ENCODE results near the gene PCDHGA7.
A peak's percentile ranks its signal among the peaks of the same experiment; 100 is the strongest.
"Not testable (repeated sequence)": the region's sequence is repeated elsewhere in the genome, so short reads cannot be mapped to it uniquely, and the experiment has no call there.

PCDHGA7 gene

DNA sequence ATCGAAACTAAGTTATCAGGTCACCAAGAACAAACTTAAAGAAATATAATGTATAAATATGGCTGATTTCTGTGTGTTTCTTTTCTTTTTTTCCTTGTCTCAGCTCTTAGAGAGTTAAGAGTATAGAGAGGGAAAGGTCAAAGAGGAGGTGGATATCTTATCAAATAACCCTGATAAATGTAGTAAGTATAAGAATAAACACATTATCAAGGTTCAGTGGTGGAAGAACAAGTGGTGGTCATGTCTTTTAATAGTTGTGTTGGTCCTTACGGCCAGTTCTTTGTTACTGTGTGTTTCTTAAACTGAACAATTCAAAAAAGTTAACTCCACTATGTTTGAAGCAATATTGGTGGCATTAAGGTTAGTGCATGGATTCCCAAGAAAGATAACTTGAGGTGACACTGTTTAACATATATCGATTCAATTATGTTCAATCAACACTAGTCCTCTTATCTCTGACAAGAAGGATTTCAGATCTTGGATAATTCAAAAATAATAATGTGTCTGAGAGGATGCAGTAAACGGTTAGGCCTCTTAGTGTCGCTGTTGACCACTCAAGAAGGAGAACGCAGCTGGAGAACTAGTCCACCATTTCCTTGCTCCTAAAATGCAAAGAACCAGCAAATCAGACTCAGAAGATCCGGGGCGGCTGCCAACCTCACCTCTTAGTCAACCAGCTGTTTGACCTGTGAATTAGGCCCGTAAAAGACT is 39.1 kb upstream of the PCDHGA7 start, which contains the start of gene PCDHGA3:
TSS of gene PCDHGA3 (plus strand) at position 588 of the 711 bp plus-strand sequence. CDS start 205 bp downstream, outside the sequence.
- H3K79me2 ChIP-seq = no peaks in the 10 kb centered on the region
- peaks cover 8% of the 10 kb centered on the region for H3K9me3 ChIP-seq (ENCODE audit: control insufficient read depth, low read length)
- H3K4me1 ChIP-seq = no peaks in the 10 kb centered on the region
- H3K36me3 ChIP-seq (ENCODE audit: control insufficient read depth, insufficient read depth, low read length) = peaks cover 1% of the 10 kb centered on the region
- no peak within 1 kb of the TSS for H3K4me3 ChIP-seq (ENCODE audit: low read depth, low read length)
- no peak within 1 kb of the TSS for H3K27ac ChIP-seq
- H3K27me3 ChIP-seq (ENCODE audit: control insufficient read depth, insufficient read depth, low read length) = no peaks in the 10 kb centered on the region
- TF ChIP-seq, protein P1, sequence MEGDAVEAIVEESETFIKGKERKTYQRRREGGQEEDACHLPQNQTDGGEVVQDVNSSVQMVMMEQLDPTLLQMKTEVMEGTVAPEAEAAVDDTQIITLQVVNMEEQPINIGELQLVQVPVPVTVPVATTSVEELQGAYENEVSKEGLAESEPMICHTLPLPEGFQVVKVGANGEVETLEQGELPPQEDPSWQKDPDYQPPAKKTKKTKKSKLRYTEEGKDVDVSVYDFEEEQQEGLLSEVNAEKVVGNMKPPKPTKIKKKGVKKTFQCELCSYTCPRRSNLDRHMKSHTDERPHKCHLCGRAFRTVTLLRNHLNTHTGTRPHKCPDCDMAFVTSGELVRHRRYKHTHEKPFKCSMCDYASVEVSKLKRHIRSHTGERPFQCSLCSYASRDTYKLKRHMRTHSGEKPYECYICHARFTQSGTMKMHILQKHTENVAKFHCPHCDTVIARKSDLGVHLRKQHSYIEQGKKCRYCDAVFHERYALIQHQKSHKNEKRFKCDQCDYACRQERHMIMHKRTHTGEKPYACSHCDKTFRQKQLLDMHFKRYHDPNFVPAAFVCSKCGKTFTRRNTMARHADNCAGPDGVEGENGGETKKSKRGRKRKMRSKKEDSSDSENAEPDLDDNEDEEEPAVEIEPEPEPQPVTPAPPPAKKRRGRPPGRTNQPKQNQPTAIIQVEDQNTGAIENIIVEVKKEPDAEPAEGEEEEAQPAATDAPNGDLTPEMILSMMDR (IDR thresholded peaks at IDR 0.05) = no peak
- H2AFZ ChIP-seq = no peak within 1 kb of the TSS
- H3K9ac ChIP-seq = no peak within 1 kb of the TSS
- H3K4me2 ChIP-seq (ENCODE audit: low read length) = no peak within 1 kb of the TSS

DNA sequence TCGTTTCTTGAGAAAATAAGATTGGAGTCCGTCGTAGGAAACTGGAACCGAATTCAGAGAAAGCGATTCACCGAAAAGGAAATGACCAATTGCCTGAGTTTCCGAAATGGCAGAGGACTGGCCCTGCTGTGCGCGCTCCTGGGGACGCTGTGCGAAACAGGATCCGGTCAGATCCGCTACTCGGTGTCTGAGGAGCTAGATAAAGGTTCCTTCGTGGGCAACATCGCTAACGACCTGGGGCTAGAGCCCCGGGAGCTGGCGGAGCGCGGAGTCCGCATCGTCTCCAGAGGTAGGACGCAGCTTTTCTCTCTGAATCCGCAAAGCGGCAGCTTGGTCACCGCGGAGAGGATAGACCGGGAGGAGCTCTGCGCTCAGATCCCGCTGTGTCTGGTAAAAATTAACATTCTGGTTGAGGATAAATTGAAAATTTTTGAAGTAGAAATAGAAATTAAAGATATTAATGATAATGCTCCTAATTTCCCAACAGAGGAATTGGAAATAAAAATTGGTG is 38.5 kb upstream of the PCDHGA7 start:
- H3K27me3 ChIP-seq (ENCODE audit: control insufficient read depth, insufficient read depth, low read length) = no peaks in the 10 kb centered on the region
- H3K9me3 ChIP-seq (ENCODE audit: control insufficient read depth, low read length) = peaks cover 8% of the 10 kb centered on the region
- H3K9ac ChIP-seq = no peak overlapping the region
- H3K79me2 ChIP-seq = no peaks in the 10 kb centered on the region
- H3K36me3 ChIP-seq (ENCODE audit: control insufficient read depth, insufficient read depth, low read length) = no peaks in the 10 kb centered on the region
- H2AFZ ChIP-seq = no peak overlapping the region
- H3K4me3 ChIP-seq (ENCODE audit: low read depth, low read length) = no peak overlapping the region
- TF ChIP-seq, protein P1 (IDR thresholded peaks at IDR 0.05) = no peak
- no peaks in the 10 kb centered on the region for H3K4me1 ChIP-seq
- no peak overlapping the region for H3K27ac ChIP-seq
- no peak overlapping the region for H3K4me2 ChIP-seq (ENCODE audit: low read length)

DNA sequence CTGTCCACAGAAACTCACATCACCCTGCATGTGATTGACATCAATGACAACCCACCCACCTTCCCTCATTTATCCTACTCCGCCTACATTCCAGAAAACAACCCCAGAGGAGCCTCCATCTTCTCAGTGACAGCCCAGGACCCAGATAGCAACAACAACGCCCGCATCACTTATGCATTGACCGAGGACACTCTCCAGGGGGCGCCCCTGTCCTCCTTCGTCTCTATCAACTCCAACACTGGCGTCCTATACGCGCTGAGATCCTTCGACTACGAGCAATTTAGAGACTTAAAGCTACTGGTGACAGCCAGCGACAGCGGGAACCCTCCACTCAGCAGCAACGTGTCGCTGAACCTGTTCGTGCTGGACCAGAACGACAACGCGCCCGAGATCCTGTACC is 37.2 kb upstream of the PCDHGA7 start:
- H3K9me3 ChIP-seq (ENCODE audit: control insufficient read depth, low read length) = peaks cover 8% of the 10 kb centered on the region
- H3K36me3 ChIP-seq (ENCODE audit: control insufficient read depth, insufficient read depth, low read length) = no peaks in the 10 kb centered on the region
- TF ChIP-seq, protein P1 (IDR thresholded peaks at IDR 0.05) = no peak
- no peak overlapping the region for H3K4me2 ChIP-seq (ENCODE audit: low read length)
- no peak overlapping the region for H3K4me3 ChIP-seq (ENCODE audit: low read depth, low read length)
- H3K4me1 ChIP-seq = no peaks in the 10 kb centered on the region
- H3K27me3 ChIP-seq (ENCODE audit: control insufficient read depth, insufficient read depth, low read length) = no peaks in the 10 kb centered on the region
- H3K79me2 ChIP-seq = no peaks in the 10 kb centered on the region
- no peak overlapping the region for H2AFZ ChIP-seq
- H3K27ac ChIP-seq = no peak overlapping the region
- no peak overlapping the region for H3K9ac ChIP-seq

DNA sequence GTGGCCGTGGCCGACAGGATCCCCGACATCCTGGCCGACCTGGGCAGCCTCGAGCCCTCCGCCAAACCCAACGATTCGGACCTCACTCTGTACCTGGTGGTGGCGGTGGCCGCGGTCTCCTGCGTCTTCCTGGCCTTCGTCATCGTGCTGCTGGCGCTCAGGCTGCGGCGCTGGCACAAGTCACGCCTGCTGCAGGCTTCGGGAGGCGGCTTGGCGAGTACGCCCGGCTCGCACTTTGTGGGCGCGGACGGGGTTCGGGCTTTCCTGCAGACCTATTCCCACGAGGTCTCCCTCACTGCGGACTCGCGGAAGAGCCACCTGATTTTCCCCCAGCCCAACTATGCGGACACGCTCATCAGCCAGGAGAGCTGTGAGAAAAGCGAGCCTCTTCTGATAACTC is 36.5 kb upstream of the PCDHGA7 start:
- not testable (repeated sequence) for H3K27me3 ChIP-seq (ENCODE audit: control insufficient read depth, insufficient read depth, low read length); H3K9ac ChIP-seq; H3K9me3 ChIP-seq (ENCODE audit: control insufficient read depth, low read length); H3K79me2 ChIP-seq; H3K27ac ChIP-seq; H3K36me3 ChIP-seq (ENCODE audit: control insufficient read depth, insufficient read depth, low read length); H2AFZ ChIP-seq; H3K4me3 ChIP-seq (ENCODE audit: low read depth, low read length); H3K4me1 ChIP-seq; H3K4me2 ChIP-seq (ENCODE audit: low read length)

DNA sequence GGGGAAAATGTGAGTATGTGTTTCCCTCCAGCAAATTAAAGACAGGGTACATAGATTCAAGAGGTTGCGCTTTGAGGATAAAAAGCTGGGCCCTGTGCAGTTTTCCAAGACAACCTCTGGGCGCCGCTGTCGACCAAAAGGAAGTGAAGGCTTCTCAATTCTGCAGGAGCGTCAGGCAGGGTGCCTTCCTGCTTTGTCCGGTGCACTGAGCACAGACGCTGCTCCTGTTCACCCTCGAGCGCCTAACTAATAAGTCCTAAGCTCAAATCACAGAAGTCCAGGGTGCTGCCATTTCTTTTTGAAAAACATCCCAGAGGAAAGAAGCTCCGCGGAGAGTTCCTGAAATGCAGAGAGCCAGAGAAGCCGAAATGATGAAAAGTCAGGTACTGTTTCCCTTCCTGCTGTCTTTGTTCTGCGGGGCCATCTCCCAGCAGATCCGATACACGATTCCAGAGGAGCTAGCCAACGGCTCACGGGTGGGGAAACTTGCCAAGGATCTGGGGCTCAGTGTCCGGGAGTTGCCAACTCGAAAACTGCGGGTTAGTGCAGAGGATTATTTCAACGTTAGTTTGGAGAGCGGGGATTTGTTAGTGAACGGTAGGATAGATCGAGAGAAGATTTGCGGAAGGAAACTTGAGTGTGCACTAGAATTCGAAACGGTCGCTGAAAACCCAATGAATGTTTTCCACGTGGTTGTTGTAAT is 32.5 kb upstream of the PCDHGA7 start, which contains the start of gene PCDHGB1:
TSS of gene PCDHGB1 (plus strand) at position 183 of the 703 bp plus-strand sequence. CDS start at position 345, 162 bp downstream.
- Histone ChIP-seq H3K27ac (no peak within 1 kb of the TSS), H3K36me3 (ENCODE audit: control insufficient read depth, insufficient read depth, low read length) (no peaks in the 10 kb centered on the region), H3K4me3 (ENCODE audit: low read depth, low read length) (peak within 1 kb of the TSS; percentile 55), H3K4me1 (no peaks in the 10 kb centered on the region), H3K27me3 (ENCODE audit: control insufficient read depth, insufficient read depth, low read length) (no peaks in the 10 kb centered on the region), H3K4me2 (ENCODE audit: low read length) (peak within 1 kb of the TSS; percentile 73), H3K9ac (no peak within 1 kb of the TSS), H2AFZ (no peak within 1 kb of the TSS), H3K9me3 (ENCODE audit: control insufficient read depth, low read length) (no peaks in the 10 kb centered on the region), H3K79me2 (no peaks in the 10 kb centered on the region)
- TF ChIP-seq, protein P1 (IDR thresholded peaks at IDR 0.05) = no peak

Measured in parathyroid adenoma (tissue), 2 donors.